Measurements from ENCODE around the gene BRD1.
"Not testable (repeated sequence)": the region's sequence is repeated elsewhere in the genome, so short reads cannot be mapped to it uniquely, and the experiment has no call there.

BRD1 gene

DNA sequence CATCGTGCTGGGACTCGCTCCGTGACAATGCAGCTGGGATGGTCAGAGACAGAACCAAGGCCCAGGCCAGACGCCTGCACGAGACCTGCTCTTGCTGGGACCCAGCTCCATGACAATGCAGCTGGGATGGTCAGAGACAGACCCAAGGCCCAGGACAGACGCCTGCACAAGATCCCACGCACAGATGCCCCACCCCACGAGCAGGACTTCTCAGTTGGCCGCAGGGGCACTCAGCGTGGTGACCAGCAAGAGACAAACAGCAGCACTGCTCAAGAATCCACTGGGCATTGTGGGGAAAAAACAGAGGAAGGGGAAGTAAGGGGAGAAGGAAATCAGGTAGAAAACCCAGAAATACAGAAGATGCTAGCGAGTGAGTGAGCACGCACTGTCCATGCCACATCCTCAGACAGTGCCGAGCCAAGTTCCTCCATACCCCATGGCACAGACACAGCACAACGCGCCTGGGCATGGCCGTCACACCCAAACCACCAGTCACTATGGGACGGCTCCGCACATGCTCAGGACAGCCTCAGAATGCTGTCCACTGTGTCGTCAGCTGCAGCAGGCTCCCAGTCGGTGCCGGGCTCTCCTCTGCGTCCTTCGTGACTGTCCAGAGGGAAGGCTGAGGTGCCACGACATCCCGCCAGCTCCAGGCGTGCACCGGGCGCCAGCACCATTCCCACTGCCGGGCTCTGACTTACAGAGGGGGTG, 44.5 kb downstream of the BRD1 start:
- Histone ChIP-seq H3K4me3 (replicated peaks; ENCODE audit: low read depth, low read length) (no peak overlapping the region), H3K36me3 (ENCODE audit: control insufficient read depth, insufficient read depth, low read length) (peaks cover 22% of the 10 kb centered on the region), H3K27me3 (replicated peaks; ENCODE audit: control insufficient read depth, insufficient read depth, low read length) (no peaks in the 10 kb centered on the region)
- TF ChIP-seq, protein P1, sequence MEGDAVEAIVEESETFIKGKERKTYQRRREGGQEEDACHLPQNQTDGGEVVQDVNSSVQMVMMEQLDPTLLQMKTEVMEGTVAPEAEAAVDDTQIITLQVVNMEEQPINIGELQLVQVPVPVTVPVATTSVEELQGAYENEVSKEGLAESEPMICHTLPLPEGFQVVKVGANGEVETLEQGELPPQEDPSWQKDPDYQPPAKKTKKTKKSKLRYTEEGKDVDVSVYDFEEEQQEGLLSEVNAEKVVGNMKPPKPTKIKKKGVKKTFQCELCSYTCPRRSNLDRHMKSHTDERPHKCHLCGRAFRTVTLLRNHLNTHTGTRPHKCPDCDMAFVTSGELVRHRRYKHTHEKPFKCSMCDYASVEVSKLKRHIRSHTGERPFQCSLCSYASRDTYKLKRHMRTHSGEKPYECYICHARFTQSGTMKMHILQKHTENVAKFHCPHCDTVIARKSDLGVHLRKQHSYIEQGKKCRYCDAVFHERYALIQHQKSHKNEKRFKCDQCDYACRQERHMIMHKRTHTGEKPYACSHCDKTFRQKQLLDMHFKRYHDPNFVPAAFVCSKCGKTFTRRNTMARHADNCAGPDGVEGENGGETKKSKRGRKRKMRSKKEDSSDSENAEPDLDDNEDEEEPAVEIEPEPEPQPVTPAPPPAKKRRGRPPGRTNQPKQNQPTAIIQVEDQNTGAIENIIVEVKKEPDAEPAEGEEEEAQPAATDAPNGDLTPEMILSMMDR (IDR thresholded peaks at IDR 0.05; ENCODE audit: insufficient read depth, low read length, poor library complexity, severe bottlenecking), result no peak
- DNase-seq (ENCODE audit: extremely low read depth, insufficient read length), result no peak

DNA sequence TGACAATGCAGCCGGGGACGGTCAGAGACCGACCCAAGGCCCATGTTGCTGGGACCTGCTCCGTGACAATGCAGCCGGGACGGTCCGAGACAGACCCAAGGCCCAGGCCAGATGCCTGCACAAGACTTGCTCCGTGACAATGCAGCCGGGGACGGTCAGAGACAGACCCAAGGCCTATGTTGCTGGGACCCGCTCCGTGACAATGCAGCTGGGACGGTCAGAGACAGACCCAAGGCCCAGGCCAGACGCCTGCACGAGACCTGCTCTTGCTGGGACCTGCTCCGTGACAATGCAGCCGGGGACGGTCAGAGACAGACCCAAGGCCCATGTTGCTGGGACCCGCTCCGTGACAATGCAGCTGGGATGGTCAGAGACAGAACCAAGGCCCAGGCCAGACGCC, 45.8 kb downstream of the BRD1 start:
- H3K27me3 ChIP-seq (replicated peaks; ENCODE audit: control insufficient read depth, insufficient read depth, low read length); DNase-seq (ENCODE audit: extremely low read depth, insufficient read length); H3K4me3 ChIP-seq (replicated peaks; ENCODE audit: low read depth, low read length): not testable (repeated sequence)
- peaks cover 18% of the 10 kb centered on the region for H3K36me3 ChIP-seq (ENCODE audit: control insufficient read depth, insufficient read depth, low read length)

DNA sequence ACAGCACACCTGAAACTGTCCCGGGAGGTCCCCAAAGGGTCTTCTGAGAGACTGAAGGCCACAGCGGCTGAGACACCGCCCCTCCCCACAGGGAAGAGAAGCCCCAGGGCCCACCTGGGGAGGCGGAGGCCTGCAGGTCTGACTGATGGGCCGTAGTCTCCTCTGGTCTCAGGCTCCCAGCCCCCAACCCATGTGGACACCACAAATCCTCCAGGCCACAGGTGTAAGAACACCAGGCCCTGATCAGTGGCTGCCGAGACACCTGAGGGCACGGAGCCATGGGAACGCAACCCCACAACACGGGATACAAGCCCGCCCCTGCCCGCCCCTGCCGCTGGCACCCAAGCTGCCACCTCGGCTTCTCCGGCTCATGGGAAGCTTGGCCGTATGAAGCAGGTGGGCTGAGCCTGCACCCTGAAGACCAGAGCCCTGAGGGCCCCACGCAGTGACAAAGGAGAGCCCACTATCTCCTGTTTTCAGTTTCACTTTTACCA, 46.3 kb downstream of the BRD1 start:
- TF ChIP-seq, protein P1 (IDR thresholded peaks at IDR 0.05; ENCODE audit: insufficient read depth, low read length, poor library complexity, severe bottlenecking), result no peak
- peaks cover 19% of the 10 kb centered on the region for H3K36me3 ChIP-seq (ENCODE audit: control insufficient read depth, insufficient read depth, low read length)
- H3K27me3 ChIP-seq (replicated peaks; ENCODE audit: control insufficient read depth, insufficient read depth, low read length), result no peaks in the 10 kb centered on the region
- no peak overlapping the region for H3K4me3 ChIP-seq (replicated peaks; ENCODE audit: low read depth, low read length)
- no peak for DNase-seq (ENCODE audit: extremely low read depth, insufficient read length)

DNA sequence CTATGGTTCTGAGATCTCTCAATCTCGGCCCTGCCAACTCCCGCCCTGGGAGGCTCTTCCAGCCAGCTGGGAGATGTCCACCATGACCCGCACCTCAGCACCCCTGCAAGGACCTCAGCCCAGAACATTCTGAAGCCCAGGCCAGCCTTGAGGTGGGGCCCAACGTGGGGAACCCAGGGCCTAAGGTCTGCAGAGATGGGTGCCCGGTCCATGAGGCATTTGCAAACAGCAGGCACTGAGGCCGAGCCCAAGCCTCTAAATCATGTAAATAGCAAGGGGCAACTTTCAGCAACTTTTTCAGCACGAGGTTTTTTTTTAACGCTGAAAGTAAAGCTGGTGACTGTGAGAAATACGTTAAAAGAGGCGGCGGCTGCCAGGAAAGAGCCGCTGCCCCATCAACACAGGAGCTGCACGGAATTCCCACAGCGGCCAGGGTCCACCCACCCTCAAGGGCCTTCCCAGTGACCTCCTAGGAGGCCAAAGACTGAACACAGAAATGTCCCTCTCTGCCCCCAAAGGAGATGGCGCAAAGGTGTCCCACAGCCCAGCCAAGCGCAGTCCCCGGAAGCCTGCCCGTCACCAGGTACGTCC, 46.9 kb downstream of the BRD1 start:
- TF ChIP-seq, protein P1 (IDR thresholded peaks at IDR 0.05; ENCODE audit: insufficient read depth, low read length, poor library complexity, severe bottlenecking), result no peak
- Histone ChIP-seq H3K36me3 (ENCODE audit: control insufficient read depth, insufficient read depth, low read length) (peaks cover 24% of the 10 kb centered on the region), H3K4me3 (replicated peaks; ENCODE audit: low read depth, low read length) (no peak overlapping the region), H3K27me3 (replicated peaks; ENCODE audit: control insufficient read depth, insufficient read depth, low read length) (no peaks in the 10 kb centered on the region)
- DNase-seq (ENCODE audit: extremely low read depth, insufficient read length), result no peak

DNA sequence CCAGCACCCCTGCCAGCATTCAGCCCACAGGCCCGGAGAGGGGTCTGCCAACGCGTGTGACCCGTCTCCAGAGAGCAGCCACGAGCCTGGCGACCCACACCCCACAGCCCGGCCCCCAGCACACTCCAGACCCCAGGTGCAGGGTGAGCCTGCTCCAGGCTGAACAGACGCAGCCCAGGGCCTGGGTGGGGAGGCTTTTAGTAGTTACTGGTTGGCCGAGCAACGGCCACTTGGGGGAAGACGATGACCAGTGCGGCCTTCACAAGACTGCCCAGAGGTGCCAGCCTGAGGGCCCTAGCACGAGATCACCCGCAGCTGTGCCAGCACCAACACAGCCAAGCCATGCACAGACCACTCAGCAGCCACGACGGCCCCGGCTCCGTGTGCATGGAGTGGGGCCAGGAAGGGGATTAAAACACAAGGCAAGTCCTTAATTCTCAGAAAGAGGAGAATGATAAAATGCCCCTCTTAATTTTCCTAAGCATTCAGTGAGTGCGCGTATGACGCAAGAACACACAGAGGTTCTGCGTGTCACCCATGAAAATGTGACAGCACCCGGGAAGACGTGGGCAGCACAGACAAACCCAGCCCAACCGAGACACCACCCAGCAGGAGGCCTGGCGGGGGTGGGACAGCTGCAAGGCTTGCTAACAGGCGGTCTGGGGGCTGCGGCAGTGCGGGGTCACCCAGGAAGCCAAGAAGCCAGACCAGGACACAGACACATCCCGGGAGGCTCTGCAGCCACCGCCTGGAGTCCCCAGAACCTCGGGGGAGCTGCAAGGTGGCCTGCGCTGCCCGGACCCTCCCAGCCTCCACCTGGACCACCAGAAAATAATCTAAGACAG, 47.6 kb downstream of the BRD1 start:
- DNase-seq (ENCODE audit: extremely low read depth, insufficient read length), result no peak
- Histone ChIP-seq H3K36me3 (ENCODE audit: control insufficient read depth, insufficient read depth, low read length) (peaks cover 25% of the 10 kb centered on the region), H3K27me3 (replicated peaks; ENCODE audit: control insufficient read depth, insufficient read depth, low read length) (no peaks in the 10 kb centered on the region), H3K4me3 (replicated peaks; ENCODE audit: low read depth, low read length) (no peak overlapping the region)
- TF ChIP-seq, protein P1 (IDR thresholded peaks at IDR 0.05; ENCODE audit: insufficient read depth, low read length, poor library complexity, severe bottlenecking), result no peak

DNA sequence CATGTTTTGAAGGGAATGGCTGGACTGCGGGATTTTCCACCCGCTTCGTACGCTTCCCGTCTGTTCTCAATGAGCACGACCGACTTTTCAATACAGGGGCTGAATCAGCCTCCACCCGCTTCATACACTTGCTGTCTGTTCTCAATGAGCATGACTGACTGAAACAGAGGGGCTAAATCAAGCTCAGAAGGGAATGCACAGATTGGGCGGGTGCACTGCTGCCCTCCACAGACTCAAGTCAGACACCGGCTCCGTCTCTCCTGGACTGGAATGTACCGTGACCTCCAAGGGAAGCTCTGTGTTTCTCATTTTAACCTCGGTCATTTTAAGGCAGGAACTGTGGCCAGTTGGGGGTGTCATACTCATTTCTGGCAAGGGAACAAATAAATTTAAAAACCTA, 48.5 kb downstream of the BRD1 start:
- Histone ChIP-seq H3K4me3 (replicated peaks; ENCODE audit: low read depth, low read length) (no peak overlapping the region), H3K27me3 (replicated peaks; ENCODE audit: control insufficient read depth, insufficient read depth, low read length) (no peaks in the 10 kb centered on the region), H3K36me3 (ENCODE audit: control insufficient read depth, insufficient read depth, low read length) (peaks cover 32% of the 10 kb centered on the region)
- TF ChIP-seq, protein P1 (IDR thresholded peaks at IDR 0.05; ENCODE audit: insufficient read depth, low read length, poor library complexity, severe bottlenecking), result no peak
- no peak for DNase-seq (ENCODE audit: extremely low read depth, insufficient read length)
